ENCODE data around the gene ZBTB7A. TPM values are rescaled to one million over a fixed set of nuclear protein-coding genes. Genes with fewer than 3 reads are reported as not detected.

Gene ZBTB7A
- total RNA-seq, 4 donors from 2014 or later = 71.9 to 137 (median 114) TPM

GRCh38 chr19:4084547-4084877 is 17.8 kb upstream of the ZBTB7A start:
- H3K36me3 ChIP-seq = peaks cover under 1 to 5% (median 4%) of the 10 kb centered on the region in 4 donors
- peaks cover 6 to 18% (median 15%) of the 10 kb centered on the region in 4 donors for H3K4me1 ChIP-seq
- intact Hi-C loops (cut with DNase I) = loop anchor here (5.0 kb wide), 1 partner anchor 38 kb away; the partner anchor contains the start of gene MAP2K2
- TF ChIP-seq CTCF (IDR thresholded peaks at IDR 0.05) (no peak), POLR2AphosphoS5 (IDR thresholded peaks at IDR 0.05) (no peak), EP300 (IDR thresholded peaks at IDR 0.05) (no peak), POLR2A (IDR thresholded peaks at IDR 0.05; ENCODE audit: low read depth) (no peak)
- H3K4me3 ChIP-seq = peak overlapping the region in 2 of 4 donors; percentile 29 to 44
- H3K9me3 ChIP-seq = no peaks in the 10 kb centered on the region
- WGBS = 71% methylated on average over 8 of the region's 8 CpGs
- H3K27ac ChIP-seq (replicated peaks in 1 of 4) = no peak overlapping the region
- no peaks in the 10 kb centered on the region for H3K27me3 ChIP-seq
- DNase-seq (ENCODE audit: extremely low spot score) = no peak

GRCh38 chr19:4083677-4084546 is 17.2 kb upstream of the ZBTB7A start:
- no peak for TF ChIP-seq CTCF (IDR thresholded peaks at IDR 0.05)
- TF ChIP-seq POLR2AphosphoS5 (IDR thresholded peaks at IDR 0.05) = peak in 1 of 2 donors; percentile 9
- no peak for DNase-seq (ENCODE audit: extremely low spot score)
- WGBS = 65% methylated on average over 23 of the region's 28 CpGs
- peak overlapping the region; percentile 34 to 52 (median 38) for H3K27ac ChIP-seq (replicated peaks in 1 of 4)
- H3K27me3 ChIP-seq = no peaks in the 10 kb centered on the region
- no peaks in the 10 kb centered on the region for H3K9me3 ChIP-seq
- intact Hi-C loops (cut with DNase I) = loop anchor here (5.0 kb wide), 1 partner anchor 38 kb away; the partner anchor contains the start of gene MAP2K2
- peak overlapping the region; percentile 29 to 44 (median 34) for H3K4me3 ChIP-seq
- H3K36me3 ChIP-seq = no peaks in the 10 kb centered on the region
- H3K4me1 ChIP-seq = peaks cover 8 to 18% (median 16%) of the 10 kb centered on the region in 4 donors

GRCh38 chr19:4082172-4082571 is 15.5 kb upstream of the ZBTB7A start:
- no peaks in the 10 kb centered on the region for H3K27me3 ChIP-seq
- DNase-seq (ENCODE audit: extremely low spot score) = no peak
- H3K36me3 ChIP-seq = no peaks in the 10 kb centered on the region
- H3K9me3 ChIP-seq = no peaks in the 10 kb centered on the region
- TF ChIP-seq CTCF (IDR thresholded peaks at IDR 0.05) = no peak
- no peak for TF ChIP-seq POLR2A (IDR thresholded peaks at IDR 0.05; ENCODE audit: low read depth)
- TF ChIP-seq EP300 (IDR thresholded peaks at IDR 0.05) = no peak
- TF ChIP-seq POLR2AphosphoS5 (IDR thresholded peaks at IDR 0.05) = no peak
- WGBS = 74% methylated on average over 7 of the region's 9 CpGs
- peaks cover 21 to 34% (median 32%) of the 10 kb centered on the region in 4 donors for H3K4me1 ChIP-seq
- intact Hi-C loops (cut with DNase I) = loop anchor here (5.0 kb wide), 1 partner anchor 40 kb away; the partner anchor contains the start of gene MAP2K2
- no peak overlapping the region for H3K4me3 ChIP-seq
- no peak overlapping the region for H3K27ac ChIP-seq (replicated peaks in 1 of 4)

- Histone ChIP-seq H3K4me1 (peaks cover 23 to 39% (median 33%) of the 10 kb centered on the region in 4 donors), H3K36me3 (no peaks in the 10 kb centered on the region), H3K27me3 (no peaks in the 10 kb centered on the region), H3K27ac (replicated peaks in 1 of 4) (no peak overlapping the region), H3K9me3 (no peaks in the 10 kb centered on the region), H3K4me3 (no peak overlapping the region)
- WGBS = 11% methylated on average over 2 of the region's 2 CpGs
- DNase-seq (ENCODE audit: extremely low spot score) = no peak
- TF ChIP-seq POLR2AphosphoS5 (IDR thresholded peaks at IDR 0.05) (no peak), EP300 (IDR thresholded peaks at IDR 0.05) (no peak), CTCF (IDR thresholded peaks at IDR 0.05) (no peak), POLR2A (IDR thresholded peaks at IDR 0.05; ENCODE audit: low read depth) (no peak)
- intact Hi-C loops (cut with DNase I) = loop anchor here (5.0 kb wide), 1 partner anchor 41 kb away; the partner anchor contains the start of gene MAP2K2
These were observed 14.9 kb upstream of the ZBTB7A start for GRCh38 chr19:4081441-4082129.

Measured in esophagus muscularis mucosa (tissue), 4 donors.